HEK293 (cell line): Measurements from ENCODE around the gene GRIN3A.
A peak's percentile ranks its signal among the peaks of the same experiment; 100 is the strongest.
"Not testable (repeated sequence)": the region's sequence is repeated elsewhere in the genome, so short reads cannot be mapped to it uniquely, and the experiment has no call there.

Source experiments
- CTCF ChIA-PET: fragments of 350-600 bp; formaldehyde crosslinking; extraction: SDS; loops from one replicate; lab custom pipeline; 2021; ENCODE audit warnings: antibody characterized with exemption; lab: Yijun Ruan, JAX
- POLR2A ChIA-PET: fragments of 300-600 bp; formaldehyde crosslinking; extraction: SDS; loops from one replicate; lab custom pipeline; 2020; ENCODE audit warnings: antibody characterized with exemption, inconsistent platforms; lab: Yijun Ruan, JAX
- H3K27ac ChIP-seq: fragments of 200-500 bp; sonication (Bioruptor generic); 2 replicates; pipeline ENCODE4 v1.5.1; 2014; ENCODE audit warnings: low read depth, low read length, control low read depth, inconsistent platforms; ENCODE audit errors: extremely low read depth
- H3K36me3 ChIP-seq, 2 experiments: fragments of 200-500 bp in 1 of 2; sonication (Bioruptor generic) in 1 of 2; 1 replicate in 1 of 2; 2 replicates in 1 of 2; pipeline ENCODE4 v1.5.1; 2014 to 2017; ENCODE audit warnings: inconsistent platforms in 2 of 2, low read length in 2 of 2; ENCODE audit not compliant: control insufficient read depth in 2 of 2, insufficient read depth in 1 of 2
- H3K4me1 ChIP-seq: fragments of 200-500 bp; sonication (Bioruptor generic); 2 replicates; pipeline ENCODE4 v1.5.1; 2014; ENCODE audit warnings: mild to moderate bottlenecking, low read length, inconsistent platforms; ENCODE audit not compliant: control insufficient read depth, insufficient read depth
- H3K4me3 ChIP-seq: 2 replicates; pipeline ENCODE4 v1.5.1; 2011; ENCODE audit warnings: low read depth, mild to moderate bottlenecking, control low read depth, low read length, moderate library complexity
- H3K9me3 ChIP-seq: fragments of 200-500 bp; sonication (Bioruptor generic); 2 replicates; pipeline ENCODE4 v1.5.1; 2014; ENCODE audit warnings: low read depth, low read length, inconsistent platforms; ENCODE audit not compliant: control insufficient read depth, insufficient read depth
- REST ChIP-seq: fragments of 450-650 bp; formaldehyde crosslinking; IDR thresholded peaks from 2 replicates; pipeline ENCODE4 v1.5.1; 2016; ENCODE audit warnings: missing biosample characterization, missing genetic modification characterization
- ZBTB21 ChIP-seq: fragments of 450-650 bp; formaldehyde crosslinking; IDR thresholded peaks from 2 replicates; pipeline ENCODE4 v1.5.1; 2017; ENCODE audit warnings: missing biosample characterization, missing genetic modification characterization
- ZBTB8A ChIP-seq: fragments of 450-650 bp; formaldehyde crosslinking; IDR thresholded peaks from 2 replicates; pipeline ENCODE4 v1.5.1; 2016; ENCODE audit warnings: missing biosample characterization, missing genetic modification characterization
- ZNF140 ChIP-seq: fragments of 450-650 bp; formaldehyde crosslinking; IDR thresholded peaks from 2 replicates; pipeline ENCODE4 v1.5.1; 2016; ENCODE audit warnings: missing biosample characterization, missing genetic modification characterization
- ZNF394 ChIP-seq: fragments of 450-650 bp; formaldehyde crosslinking; IDR thresholded peaks from 2 replicates; pipeline ENCODE4 v1.5.1; 2016; ENCODE audit warnings: missing biosample characterization, missing genetic modification characterization, mild to moderate bottlenecking, moderate library complexity, borderline replicate concordance
- ZNF426 ChIP-seq: fragments of 450-650 bp; formaldehyde crosslinking; IDR thresholded peaks from 2 replicates; pipeline ENCODE4 v1.5.1; 2017; ENCODE audit warnings: missing biosample characterization, missing genetic modification characterization, mild to moderate bottlenecking, inconsistent platforms, moderate library complexity
- ZNF510 ChIP-seq: fragments of 450-650 bp; formaldehyde crosslinking; IDR thresholded peaks from 2 replicates; pipeline ENCODE4 v1.5.1; 2018; ENCODE audit warnings: mild to moderate bottlenecking, missing genetic modification characterization, missing biosample characterization; ENCODE audit not compliant: insufficient replicate concordance
- ZNF518A ChIP-seq: fragments of 450-650 bp; formaldehyde crosslinking; conservative IDR thresholded peaks from 2 replicates; pipeline ENCODE4 v1.5.1; 2016; ENCODE audit warnings: low read depth, missing biosample characterization, missing genetic modification characterization
- ZNF555 ChIP-seq: fragments of 450-650 bp; formaldehyde crosslinking; conservative IDR thresholded peaks from 2 replicates; pipeline ENCODE4 v1.5.1; 2017; ENCODE audit warnings: missing biosample characterization, mild to moderate bottlenecking, missing genetic modification characterization, inconsistent platforms
- ZNF560 ChIP-seq: fragments of 450-650 bp; formaldehyde crosslinking; IDR thresholded peaks from 2 replicates; pipeline ENCODE4 v1.5.1; 2017; ENCODE audit warnings: missing biosample characterization, missing genetic modification characterization, borderline replicate concordance
- ZNF623 ChIP-seq: fragments of 450-650 bp; formaldehyde crosslinking; IDR thresholded peaks from 2 replicates; pipeline ENCODE4 v1.5.1; 2016; ENCODE audit warnings: missing biosample characterization, missing genetic modification characterization
- TF ChIP-seq, protein P1 (sequence below): fragments of 450-650 bp; formaldehyde crosslinking; conservative IDR thresholded peaks from 2 replicates; pipeline ENCODE4 v1.5.1; 2016; ENCODE audit warnings: low read depth, missing biosample characterization, missing genetic modification characterization

GRIN3A gene

GRCh38 chr9:101590074-101590473, 148.4 kb downstream of the GRIN3A start:
- POLR2A ChIA-PET, H3K27ac ChIP-seq, H3K4me1 ChIP-seq, H3K4me3 ChIP-seq, H3K36me3 ChIP-seq, H3K9me3 ChIP-seq: not testable (repeated sequence)
- CTCF ChIA-PET, result interaction anchor here (1.0 to 2.0 kb wide), 2 partner anchors 12 to 23 kb away, joined by 5 to 6 read pairs; no protein-coding TSS in a partner anchor
- TF ChIP-seq ZBTB8A (tag by site-specific recombination), result peak; percentile 53
- TF ChIP-seq ZNF426 (tag by site-specific recombination), result peak; percentile 73
- TF ChIP-seq ZNF623 (tag by site-specific recombination), result peak; percentile 36; the same call in 1 of the 2 replicates
- TF ChIP-seq ZNF140 (tag by site-specific recombination), result peak; percentile 57; the same call in 1 of the 2 replicates
- TF ChIP-seq REST (tag by site-specific recombination), result peak; percentile 40; the same call in 1 of the 2 replicates
- peak; percentile 75; the same call in 1 of the 2 replicates for TF ChIP-seq ZNF394 (tag by site-specific recombination)
- TF ChIP-seq ZNF518A, result peak; percentile 78
- TF ChIP-seq, protein P1, sequence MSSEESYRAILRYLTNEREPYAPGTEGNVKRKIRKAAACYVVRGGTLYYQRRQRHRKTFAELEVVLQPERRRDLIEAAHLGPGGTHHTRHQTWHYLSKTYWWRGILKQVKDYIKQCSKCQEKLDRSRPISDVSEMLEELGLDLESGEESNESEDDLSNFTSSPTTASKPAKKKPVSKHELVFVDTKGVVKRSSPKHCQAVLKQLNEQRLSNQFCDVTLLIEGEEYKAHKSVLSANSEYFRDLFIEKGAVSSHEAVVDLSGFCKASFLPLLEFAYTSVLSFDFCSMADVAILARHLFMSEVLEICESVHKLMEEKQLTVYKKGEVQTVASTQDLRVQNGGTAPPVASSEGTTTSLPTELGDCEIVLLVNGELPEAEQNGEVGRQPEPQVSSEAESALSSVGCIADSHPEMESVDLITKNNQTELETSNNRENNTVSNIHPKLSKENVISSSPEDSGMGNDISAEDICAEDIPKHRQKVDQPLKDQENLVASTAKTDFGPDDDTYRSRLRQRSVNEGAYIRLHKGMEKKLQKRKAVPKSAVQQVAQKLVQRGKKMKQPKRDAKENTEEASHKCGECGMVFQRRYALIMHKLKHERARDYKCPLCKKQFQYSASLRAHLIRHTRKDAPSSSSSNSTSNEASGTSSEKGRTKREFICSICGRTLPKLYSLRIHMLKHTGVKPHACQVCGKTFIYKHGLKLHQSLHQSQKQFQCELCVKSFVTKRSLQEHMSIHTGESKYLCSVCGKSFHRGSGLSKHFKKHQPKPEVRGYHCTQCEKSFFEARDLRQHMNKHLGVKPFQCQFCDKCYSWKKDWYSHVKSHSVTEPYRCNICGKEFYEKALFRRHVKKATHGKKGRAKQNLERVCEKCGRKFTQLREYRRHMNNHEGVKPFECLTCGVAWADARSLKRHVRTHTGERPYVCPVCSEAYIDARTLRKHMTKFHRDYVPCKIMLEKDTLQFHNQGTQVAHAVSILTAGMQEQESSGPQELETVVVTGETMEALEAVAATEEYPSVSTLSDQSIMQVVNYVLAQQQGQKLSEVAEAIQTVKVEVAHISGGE (tag by site-specific recombination), result peak; percentile 66
- peak; percentile 25 for TF ChIP-seq ZNF510
- 0 out of 2 replicates have a peak, but pooled peaks have one; percentile 21 for TF ChIP-seq ZBTB21 (tag by site-specific recombination)
- peak; percentile 76 for TF ChIP-seq ZNF555
- TF ChIP-seq ZNF560, result 0 out of 2 replicates have a peak, but pooled peaks have one; percentile 49
